Stimulated activated CD4-positive, alpha-beta T cell treated with anti-CD3 and anti-CD28 coated beads, Interleukin-4, amount 100 ng/mL, for 4 hours (primary cell): ENCODE measurements around the gene PELO.

Experiments
- DNase-seq, 2 experiments: peaks; one replicate each; pipeline ENCODE4 v3.0.0-alpha.2; 2020

Gene PELO

GRCh38 chr5:52772668-52773067 is 15.0 kb upstream of the PELO start:
- no peak for DNase-seq

- DNase-seq: no peak
Measured at GRCh38 chr5:52773342-52773741, 14.4 kb upstream of the PELO start.

- DNase-seq: no peak
Measured at GRCh38 chr5:52774005-52774410, 13.7 kb upstream of the PELO start.

- peak in 1 of 2 experiments; percentile 11 for DNase-seq
Measured at GRCh38 chr5:52776116-52776515, 11.6 kb upstream of the PELO start.

GRCh38 chr5:52777186-52777585 is 10.5 kb upstream of the PELO start:
- no peak for DNase-seq

GRCh38 chr5:52778781-52779180 is 8.9 kb upstream of the PELO start:
- DNase-seq: no peak

GRCh38 chr5:52779213-52779612 is 8.5 kb upstream of the PELO start:
- DNase-seq: no peak

- DNase-seq: no peak
Measured at GRCh38 chr5:52783226-52783959, 4.3 kb upstream of the PELO start.

GRCh38 chr5:52784737-52785136 is 3.0 kb upstream of the PELO start:
- no peak for DNase-seq

GRCh38 chr5:52786391-52786790 is 1.3 kb upstream of the PELO start:
- no peak for DNase-seq

GRCh38 chr5:52786949-52787599 is 642 bp upstream of the PELO start:
- peak in 1 of 2 experiments; percentile 44 for DNase-seq

GRCh38 chr5:52788505-52788821 is 747 bp downstream of the PELO start:
- no peak for DNase-seq

- DNase-seq: no peak
Measured at GRCh38 chr5:52789378-52789777, 1.7 kb downstream of the PELO start.

- DNase-seq: no peak
Measured at GRCh38 chr5:52789851-52790250, 2.1 kb downstream of the PELO start.

- DNase-seq: no peak
Measured at GRCh38 chr5:52791366-52791765, 3.6 kb downstream of the PELO start.

GRCh38 chr5:52794519-52794918 is 6.8 kb downstream of the PELO start:
- no peak for DNase-seq

GRCh38 chr5:52796031-52796430 is 8.3 kb downstream of the PELO start:
- DNase-seq: no peak

GRCh38 chr5:52796516-52797103 is 8.9 kb downstream of the PELO start:
- DNase-seq: no peak

- no peak for DNase-seq
Measured at GRCh38 chr5:52798938-52799337, 11.2 kb downstream of the PELO start.

- DNase-seq: no peak
Measured at GRCh38 chr5:52799358-52799982, 11.8 kb downstream of the PELO start.

GRCh38 chr5:52799983-52800393 is 12.3 kb downstream of the PELO start:
- peak; percentile 94 to 96 for DNase-seq

GRCh38 chr5:52800394-52801213 is 12.9 kb downstream of the PELO start:
- DNase-seq: peak; percentile 42 to 49

GRCh38 chr5:52801329-52801728 is 13.6 kb downstream of the PELO start:
- DNase-seq: no peak
